HL-60 (cell line): ENCODE data around the gene CD3E.

Source experiments
- DNase-seq, 2 experiments: peaks; one replicate each; pipeline ENCODE4 v3.0.0-alpha.2; 2010 to 2020; ENCODE audit warnings: low read depth in 1 of 2, low spot score in 1 of 2
- H3K27ac ChIP-seq: fragments of 250-450 bp; sonication (Bioruptor Pico); replicated peaks from 2 replicates; pipeline ENCODE4 v1.5.1; 2020; ENCODE audit warnings: mild to moderate bottlenecking, moderate library complexity
- H3K27me3 ChIP-seq: fragments of 250-450 bp; sonication (Bioruptor Pico); 2 replicates; pipeline ENCODE4 v1.5.1; 2021; ENCODE audit warnings: mild to moderate bottlenecking, moderate library complexity; ENCODE audit not compliant: insufficient read depth, poor library complexity, severe bottlenecking
- H3K4me3 ChIP-seq: replicated peaks from 2 replicates; pipeline ENCODE4 v1.5.1; 2011; ENCODE audit warnings: mild to moderate bottlenecking, control low read depth, low read length; ENCODE audit not compliant: insufficient read depth
- CTCF ChIP-seq: IDR thresholded peaks from one replicate; pipeline ENCODE4 v1.5.1; 2011; ENCODE audit warnings: low read length, control low read depth, inconsistent platforms; ENCODE audit not compliant: insufficient read depth
- GABPA ChIP-seq: IDR thresholded peaks from 2 replicates; pipeline ENCODE4 v1.6.1; 2012; ENCODE audit warnings: low read depth
- POLR2AphosphoS5 ChIP-seq: IDR thresholded peaks from 2 replicates; pipeline ENCODE4 v1.6.1; 2012; ENCODE audit warnings: low read depth
- REST ChIP-seq: IDR thresholded peaks from 2 replicates; pipeline ENCODE4 v1.6.1; 2012; ENCODE audit warnings: low read depth; ENCODE audit not compliant: insufficient replicate concordance
- SPI1 ChIP-seq: IDR thresholded peaks from 2 replicates; pipeline ENCODE4 v1.6.1; 2012; ENCODE audit warnings: low read depth, mild to moderate bottlenecking, borderline replicate concordance

The CD3E gene

GRCh38 chr11:118310781-118311485, 6.4 kb downstream of the CD3E start:
- no peak overlapping the region for H3K4me3 ChIP-seq
- no peak for DNase-seq
- no peak overlapping the region for H3K27ac ChIP-seq
- TF ChIP-seq POLR2AphosphoS5 (no peak), GABPA (no peak), CTCF (no peak), SPI1 (no peak), REST (no peak)
- no peaks in the 10 kb centered on the region for H3K27me3 ChIP-seq

DNA sequence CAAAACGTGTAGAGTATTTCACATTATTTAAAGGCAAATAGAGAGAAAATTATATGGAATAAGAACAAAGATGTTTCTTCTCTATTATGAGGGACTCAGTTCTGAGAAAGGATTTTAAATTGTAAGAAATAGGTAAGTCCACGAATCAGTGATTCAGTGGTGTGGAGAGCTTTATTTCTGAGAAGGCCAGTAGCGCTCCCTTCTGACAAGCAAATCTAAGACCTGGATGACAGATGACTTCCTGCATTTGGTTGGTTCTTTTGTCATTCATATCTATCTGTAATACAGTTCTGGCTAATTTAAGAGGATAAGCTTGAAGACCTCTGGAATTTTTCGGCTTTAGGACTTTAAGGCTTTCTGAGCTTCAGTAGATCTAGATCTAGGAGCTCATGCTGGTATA, 7.0 kb downstream of the CD3E start:
- Histone ChIP-seq H3K4me3 (no peak overlapping the region), H3K27ac (no peak overlapping the region), H3K27me3 (no peaks in the 10 kb centered on the region)
- TF ChIP-seq SPI1: no peak
- no peak for TF ChIP-seq POLR2AphosphoS5
- TF ChIP-seq REST: no peak
- no peak for TF ChIP-seq CTCF
- no peak for TF ChIP-seq GABPA
- no peak for DNase-seq

DNA sequence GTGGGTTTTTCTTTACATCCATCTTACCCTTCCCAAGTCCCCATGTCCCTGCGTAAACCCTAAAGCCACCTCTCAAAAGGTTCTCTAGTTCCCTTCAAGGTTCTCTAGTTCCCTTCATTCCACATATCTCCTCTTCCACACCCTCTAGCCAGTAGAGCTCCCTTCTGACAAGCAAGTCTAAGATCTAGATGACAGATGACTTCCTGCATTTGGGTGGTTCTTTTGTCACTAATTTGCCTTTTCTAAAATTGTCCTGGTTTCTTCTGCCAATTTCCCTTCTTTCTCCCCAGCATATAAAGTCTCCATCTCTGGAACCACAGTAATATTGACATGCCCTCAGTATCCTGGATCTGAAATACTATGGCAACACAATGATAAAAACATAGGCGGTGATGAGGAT, 7.8 kb downstream of the CD3E start:
- TF ChIP-seq POLR2AphosphoS5 (no peak), CTCF (no peak), REST (no peak), GABPA (no peak), SPI1 (no peak)
- H3K4me3 ChIP-seq: no peak overlapping the region
- DNase-seq: no peak
- H3K27me3 ChIP-seq: no peaks in the 10 kb centered on the region
- no peak overlapping the region for H3K27ac ChIP-seq
